ENCODE measurements around the gene ZFC3H1. TPM values are rescaled to one million over a fixed set of nuclear protein-coding genes. Genes with fewer than 3 reads are reported as not detected.
A peak's percentile ranks its signal among the peaks of the same experiment; 100 is the strongest.

ZFC3H1 gene
- total RNA-seq, 1 experiment from 2014 or later: 8.3 TPM

DNA sequence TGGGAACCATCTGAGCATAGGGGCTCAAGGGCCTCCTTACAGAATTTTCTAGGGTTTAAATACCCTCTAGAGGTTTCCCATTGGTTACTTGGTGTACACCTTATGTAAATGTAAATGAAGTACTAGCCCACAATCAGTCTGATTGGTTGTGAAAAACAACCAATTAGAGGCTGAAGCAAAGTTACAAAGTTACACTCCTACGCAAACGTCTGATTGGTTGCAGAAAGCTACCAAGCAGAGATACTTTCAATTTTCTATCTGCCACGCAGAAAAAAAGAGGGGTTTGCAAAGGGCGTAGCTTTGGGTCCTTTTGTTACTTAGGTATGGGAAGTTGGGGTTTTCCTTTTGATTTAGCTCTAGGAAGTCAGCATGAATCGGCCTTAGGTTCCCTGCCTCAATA, 20.4 kb upstream of the ZFC3H1 start:
- DNase-seq (ENCODE audit: low spot score): peak; percentile 59

DNA sequence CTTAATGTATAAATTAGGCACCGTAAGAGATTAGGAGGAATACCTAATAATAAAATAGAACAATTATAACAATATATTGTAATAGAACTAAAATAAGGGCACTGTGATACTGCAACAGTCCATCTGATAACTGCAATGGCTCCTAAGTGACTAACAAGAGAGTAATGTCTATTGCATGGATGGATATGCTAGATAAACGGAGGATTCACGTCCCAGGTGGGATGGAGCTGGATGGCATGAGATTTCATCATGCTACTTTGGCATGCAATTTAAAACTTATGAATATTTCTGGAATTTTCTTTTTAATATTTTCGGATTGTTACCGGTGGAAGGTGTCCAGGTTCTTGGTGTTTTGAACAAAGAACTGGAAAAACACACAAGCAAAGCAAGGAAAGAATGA, 20.0 kb upstream of the ZFC3H1 start:
- DNase-seq (ENCODE audit: low spot score): no peak

DNA sequence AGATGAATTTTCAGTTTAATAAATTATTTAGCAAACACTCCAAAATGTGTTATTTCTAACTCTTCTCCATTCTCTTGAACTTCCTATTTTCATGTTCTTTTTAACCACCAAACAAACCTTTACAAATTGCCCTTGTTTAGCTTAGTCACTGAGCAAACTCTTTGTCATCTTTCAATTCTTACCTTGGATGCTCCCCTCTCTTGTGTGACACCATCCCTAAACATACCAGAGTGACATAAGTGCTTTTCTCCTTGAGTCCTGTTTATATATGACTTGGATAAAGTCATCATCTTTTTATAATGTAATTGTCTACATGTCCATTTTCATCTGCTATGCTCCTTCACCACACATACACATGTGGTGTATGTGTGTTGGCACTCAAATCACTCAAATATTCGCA, 18.8 kb upstream of the ZFC3H1 start:
- no peak for DNase-seq (ENCODE audit: low spot score)

DNA sequence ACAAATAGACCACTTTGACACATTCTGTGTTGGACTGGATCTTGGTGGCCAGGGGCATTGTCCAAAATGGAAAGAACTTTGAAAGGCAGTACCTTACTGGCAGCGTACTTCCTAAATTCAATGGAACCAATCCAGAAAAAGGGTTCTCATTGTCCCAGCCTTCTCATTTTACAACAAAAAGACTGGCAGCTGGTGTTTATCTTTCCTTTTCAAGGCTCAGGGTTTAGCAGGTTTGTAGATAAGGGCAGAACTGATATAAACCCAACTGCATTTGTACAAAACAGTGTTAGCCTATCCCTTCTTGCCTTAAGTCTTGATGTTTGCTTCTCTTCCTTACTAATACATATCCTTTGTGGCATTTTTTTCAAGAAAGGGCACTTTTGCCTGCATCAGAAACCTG, 8.2 kb upstream of the ZFC3H1 start:
- DNase-seq (ENCODE audit: low spot score): no peak

DNA sequence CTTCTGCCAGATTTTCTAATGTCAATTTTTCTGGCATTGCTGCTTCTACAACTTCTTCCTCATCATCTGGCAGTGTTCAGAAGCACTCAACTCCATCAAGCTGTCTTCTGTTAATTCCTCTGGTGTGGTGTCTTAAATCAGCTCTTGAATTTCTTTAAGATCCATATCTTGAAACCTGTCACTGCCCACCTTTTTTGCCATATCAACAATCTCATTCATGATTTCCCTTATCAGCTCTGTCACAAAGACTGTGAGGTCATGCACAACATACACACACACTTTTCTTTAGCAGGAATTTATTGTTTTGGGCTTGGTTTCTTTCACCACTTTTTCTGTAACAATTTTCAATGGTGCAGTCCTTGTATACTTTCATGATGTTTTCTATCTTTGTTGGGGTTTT, 7.7 kb upstream of the ZFC3H1 start:
- no peak for DNase-seq (ENCODE audit: low spot score)

DNA sequence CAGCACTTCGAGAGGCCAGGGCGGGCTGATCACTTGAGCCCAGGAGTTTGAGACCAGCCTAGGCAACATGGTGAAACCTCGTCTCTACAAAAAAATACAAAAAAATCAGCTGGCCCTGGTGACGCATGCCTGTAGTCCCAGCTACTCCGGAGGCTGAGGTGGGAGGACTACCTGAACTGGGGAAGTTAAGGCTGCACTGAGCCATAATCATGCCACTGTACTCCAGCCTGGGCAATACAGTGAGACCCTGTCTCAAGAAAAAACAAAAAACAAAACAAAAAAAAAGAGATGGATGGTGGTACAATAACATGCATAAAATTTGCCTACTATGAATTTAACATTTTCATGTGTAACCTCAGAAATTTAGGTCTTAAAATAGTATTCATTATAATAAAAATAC, 2.6 kb upstream of the ZFC3H1 start:
- DNase-seq (ENCODE audit: low spot score): no peak

DNA sequence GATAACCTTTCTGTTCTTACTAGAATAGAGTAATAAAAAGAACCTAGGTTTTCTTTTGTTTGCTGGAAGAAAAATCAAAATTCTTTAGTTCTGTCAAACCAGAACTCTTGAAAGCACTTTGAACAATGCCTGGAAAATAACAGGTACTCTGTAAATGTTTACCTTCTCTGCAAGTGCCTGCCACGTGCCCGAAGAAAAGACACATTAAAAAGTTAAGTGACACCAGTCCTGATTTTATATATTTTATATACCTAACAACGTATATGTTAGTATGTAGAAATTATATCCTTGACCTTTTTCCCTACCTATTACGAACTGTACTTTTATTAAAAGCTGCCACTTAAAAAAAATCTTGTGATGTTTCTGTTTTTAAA, 1.4 kb upstream of the ZFC3H1 start:
- DNase-seq (ENCODE audit: low spot score): no peak

DNA sequence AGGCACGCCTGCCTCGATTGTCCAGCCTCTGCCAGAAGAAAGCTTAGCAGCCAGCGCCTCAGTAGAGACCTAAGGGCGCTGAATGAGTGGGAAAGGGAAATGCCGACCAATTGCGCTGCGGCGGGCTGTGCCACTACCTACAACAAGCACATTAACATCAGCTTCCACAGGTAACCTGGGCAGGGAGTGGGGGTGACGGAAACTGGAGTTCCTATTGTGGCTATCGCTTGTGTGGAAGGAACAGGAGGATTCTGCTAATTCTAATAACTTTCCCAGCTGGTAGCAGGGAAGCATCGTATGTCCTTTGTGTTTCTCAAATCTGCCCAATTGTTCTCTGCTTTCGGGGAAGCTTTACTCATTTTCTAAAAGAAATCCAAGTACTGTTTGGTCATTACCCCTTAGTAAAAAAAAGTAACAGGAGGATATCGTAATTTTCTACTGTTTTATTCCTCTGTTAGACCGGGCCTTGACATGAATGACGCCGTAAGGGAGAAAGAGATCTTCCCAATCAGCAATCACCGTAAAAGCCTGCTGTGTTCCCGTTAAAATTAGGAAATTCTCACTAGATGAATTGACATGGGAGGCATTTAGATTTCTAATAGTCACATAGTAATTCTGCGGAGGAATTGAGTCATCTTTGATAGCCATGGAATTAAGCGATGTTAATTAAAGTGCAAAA, 902 bp upstream of the ZFC3H1 start:
- no peak for DNase-seq (ENCODE audit: low spot score)

DNA sequence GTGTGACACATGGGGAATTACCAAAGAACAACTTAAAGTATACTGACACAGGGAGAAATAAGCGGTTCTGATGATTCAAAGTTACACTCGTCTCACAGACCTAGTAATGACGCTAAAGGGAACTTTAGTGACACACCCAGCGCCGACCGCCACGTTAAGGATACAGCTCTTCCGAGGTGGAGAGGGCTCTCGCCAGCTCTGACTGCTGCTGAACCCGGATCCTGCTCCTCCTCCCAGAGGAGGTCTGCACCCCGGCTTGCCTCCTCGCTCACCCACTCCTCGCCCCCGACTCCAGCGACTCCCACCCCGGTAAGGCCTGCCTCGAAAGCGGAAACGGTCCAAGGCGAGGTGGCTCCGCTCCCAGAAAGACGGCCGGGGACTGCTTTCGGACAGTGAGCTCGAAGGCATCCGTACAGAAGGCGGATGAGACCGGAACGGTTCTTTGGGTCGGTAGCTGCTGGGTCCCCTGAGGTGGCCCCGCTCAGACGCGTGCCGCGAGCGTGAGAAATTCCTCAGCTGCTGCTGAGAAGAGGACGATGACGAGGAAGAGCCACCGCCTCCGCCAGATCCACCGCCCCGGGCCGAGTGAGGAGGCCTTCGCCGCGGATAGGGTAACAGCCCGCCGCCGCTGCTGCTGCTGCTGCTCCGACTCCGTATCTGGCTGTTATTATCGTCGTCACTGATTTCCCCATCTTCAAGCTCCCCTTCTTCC, 643 bp downstream of the ZFC3H1 start:
- peak; percentile 49 for DNase-seq (ENCODE audit: low spot score)

DNA sequence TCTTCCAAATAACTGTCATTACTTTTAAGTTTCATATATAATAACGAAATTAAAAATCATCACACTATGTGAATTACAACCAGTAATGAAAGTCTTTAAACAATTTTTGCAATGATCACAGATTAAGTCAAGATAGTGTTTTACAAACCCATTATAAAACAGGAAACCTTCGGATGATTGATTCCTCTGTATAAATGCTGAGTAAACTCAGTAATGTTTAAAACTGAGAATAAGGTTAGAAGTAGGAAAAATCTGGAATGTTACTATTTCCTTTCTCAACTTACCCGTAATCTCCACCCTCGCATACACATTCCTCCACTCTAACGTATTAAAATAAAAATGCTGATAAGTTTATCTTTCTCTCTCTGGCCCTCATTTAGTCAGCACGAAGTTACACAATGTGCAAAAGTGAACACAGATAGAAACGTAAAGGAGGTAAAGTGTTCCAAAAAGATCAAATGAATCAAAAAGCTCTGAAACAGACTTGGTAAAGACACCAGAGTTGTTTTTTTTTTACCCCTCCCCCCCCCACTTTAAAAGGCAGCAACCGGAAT, 1.6 kb downstream of the ZFC3H1 start:
- no peak for DNase-seq (ENCODE audit: low spot score)

DNA sequence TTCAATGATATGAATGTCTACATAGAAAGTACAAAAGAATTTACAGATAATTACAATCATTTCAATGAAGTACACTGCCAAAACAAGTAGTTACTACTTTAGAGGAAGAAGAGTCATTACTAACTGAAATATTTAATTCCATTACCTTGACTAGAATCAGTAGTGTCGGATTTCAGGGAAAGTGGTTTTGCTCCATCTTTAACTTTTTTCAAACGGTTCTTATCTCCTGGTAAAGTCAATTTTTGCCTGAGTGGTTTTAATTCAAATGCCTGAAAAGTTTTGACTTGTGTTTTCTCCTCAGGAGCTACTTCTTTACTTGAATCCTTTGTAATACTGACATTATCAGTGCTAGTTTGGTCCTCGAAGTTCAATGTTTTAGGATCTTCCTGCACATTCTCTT, 6.9 kb downstream of the ZFC3H1 start:
- no peak for DNase-seq (ENCODE audit: low spot score)

DNA sequence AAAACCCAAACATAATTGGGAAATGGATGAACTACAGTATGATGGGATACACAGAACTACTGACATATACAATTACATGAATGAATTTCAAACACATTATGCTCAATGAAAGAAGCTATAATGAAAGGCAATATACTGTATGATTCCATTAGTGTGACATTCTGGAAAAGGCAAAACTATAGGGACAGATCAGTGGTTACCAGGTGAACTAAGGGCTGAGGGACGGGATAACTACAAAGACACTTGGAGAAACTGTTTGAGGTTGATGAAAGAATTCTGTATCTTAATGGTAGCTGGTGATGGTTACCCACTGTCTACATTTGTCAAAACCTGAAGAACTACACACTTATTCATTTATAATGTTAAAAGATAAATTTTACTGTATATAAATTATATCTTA, 7.7 kb downstream of the ZFC3H1 start:
- DNase-seq (ENCODE audit: low spot score): no peak

DNA sequence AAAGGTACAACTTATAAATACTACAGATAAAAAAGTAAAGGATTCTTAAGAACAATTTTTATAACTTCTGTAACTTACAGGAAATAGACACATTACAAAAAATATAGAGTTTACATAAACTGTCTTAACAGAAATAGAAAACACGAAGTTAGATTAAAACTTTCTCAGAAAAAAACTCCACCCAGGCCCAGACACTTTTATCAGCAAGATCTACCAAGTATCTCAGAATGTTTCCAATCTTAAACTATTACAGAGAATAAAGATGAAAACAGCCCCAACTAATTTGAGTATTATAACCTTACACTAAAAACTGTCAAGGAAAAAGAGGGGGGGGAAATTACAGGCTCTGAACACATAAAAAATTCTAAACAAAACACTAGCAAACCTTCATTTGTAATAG, 8.2 kb downstream of the ZFC3H1 start:
- DNase-seq (ENCODE audit: low spot score): no peak

DNA sequence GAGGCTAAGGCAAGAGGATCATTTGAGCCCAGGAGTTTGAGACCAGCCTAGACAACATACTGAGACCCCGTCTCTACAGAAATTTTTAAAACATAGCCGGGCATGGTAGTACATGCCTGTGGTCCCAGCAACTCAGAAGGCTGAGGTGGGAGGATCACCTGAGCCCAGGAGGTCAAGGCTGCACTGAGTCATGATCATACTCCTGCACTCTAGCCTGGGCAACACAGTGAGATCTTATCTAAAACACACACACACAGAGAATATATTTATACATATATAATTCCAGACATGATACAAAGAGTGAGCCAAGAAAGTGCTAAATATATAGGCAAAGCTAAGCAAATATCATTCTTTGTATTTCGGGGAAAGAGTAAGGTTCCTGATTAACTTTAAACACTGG, 9.4 kb downstream of the ZFC3H1 start:
- DNase-seq (ENCODE audit: low spot score): no peak

DNA sequence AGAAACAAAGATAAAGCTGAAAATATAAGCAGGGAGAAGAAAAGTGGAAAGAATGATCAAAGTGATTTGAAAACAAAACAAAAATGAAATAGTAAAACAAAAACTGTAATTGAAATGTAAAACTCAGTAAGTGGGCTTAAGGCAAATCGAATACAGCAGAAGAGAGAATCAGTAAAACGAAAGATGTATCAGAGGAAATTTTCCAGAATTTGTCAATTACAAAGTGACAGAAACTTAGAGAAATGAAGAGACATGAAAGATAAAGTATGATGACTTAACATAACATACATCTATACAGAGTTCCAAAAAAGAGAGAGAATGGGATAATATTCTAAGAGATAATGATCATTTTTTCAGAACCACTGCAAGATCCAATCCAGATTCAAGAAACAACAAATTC, 10.5 kb downstream of the ZFC3H1 start:
- DNase-seq (ENCODE audit: low spot score): no peak

DNA sequence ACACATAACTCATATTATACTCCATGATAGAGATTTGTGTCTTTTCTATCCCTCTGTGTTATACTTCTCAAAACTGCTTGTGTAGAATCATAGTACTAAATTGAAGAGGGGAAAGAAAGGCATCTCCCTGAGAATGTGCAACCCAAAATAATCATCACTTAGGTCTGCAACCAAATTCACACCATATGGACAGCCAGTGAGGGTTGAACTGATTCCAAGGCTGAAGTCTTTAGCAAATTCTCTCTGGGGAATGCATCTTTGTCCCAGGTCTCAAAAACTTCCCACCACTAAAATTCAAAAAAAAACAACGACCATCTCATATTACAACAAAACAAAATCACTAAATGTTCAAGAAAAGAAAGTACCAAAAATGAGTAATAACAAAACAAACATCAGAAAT, 11.0 kb downstream of the ZFC3H1 start:
- DNase-seq (ENCODE audit: low spot score): no peak

DNA sequence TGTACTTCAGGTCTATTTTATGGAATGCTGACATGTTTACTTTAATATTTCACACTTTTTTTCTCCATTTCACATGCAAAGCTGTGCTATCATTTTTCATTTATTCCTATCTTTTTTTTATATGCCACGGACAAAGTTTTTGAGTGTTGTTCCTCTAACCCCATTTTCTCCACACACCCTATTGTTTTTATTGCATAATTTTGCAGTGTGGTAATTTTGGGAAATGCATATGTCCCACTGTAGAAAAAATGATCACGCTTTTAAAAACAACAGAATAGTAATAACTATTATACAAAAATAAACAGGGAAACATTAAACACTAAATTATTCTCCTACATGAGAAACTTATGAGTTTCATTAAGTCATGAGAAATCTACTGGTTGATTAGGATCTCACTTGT, 14.2 kb downstream of the ZFC3H1 start:
- no peak for DNase-seq (ENCODE audit: low spot score)

DNA sequence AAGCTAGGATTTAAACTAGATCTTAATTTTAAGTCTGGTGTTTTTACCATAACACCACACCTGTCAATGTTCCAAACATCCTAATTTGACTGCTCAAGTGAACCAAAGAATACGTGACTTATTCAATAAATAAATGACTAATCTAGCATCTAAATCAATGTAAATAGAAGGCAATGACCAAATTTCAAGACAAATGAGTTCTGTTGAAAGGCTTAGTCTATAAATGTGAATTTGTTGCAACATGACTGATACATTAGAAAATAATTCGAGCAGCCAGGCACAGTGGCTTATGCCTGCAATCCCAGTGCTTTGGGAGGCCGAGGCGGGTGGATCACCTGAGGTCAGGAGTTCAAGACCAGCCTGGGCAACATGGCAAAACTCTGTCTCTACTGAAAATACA, 15.1 kb downstream of the ZFC3H1 start:
- no peak for DNase-seq (ENCODE audit: low spot score)

DNA sequence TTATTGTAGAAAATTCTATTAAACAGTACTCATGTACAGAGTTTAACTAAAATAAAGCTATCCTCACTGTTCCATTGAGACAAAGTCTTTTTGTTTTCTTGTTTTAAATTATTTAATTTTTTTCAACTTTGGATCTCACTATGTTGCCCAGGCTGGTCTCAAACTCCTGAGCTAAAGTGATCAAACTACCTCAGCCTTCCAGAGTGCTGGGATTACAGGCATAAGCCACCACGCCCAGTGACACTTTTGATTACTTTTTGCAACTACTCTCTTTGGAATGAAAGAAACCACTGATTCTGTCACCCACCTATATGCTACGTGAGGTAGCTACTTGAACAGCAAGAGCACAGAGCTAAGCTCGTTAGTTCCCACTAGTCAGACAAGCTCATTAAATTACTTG, 17.1 kb downstream of the ZFC3H1 start:
- DNase-seq (ENCODE audit: low spot score): no peak

DNA sequence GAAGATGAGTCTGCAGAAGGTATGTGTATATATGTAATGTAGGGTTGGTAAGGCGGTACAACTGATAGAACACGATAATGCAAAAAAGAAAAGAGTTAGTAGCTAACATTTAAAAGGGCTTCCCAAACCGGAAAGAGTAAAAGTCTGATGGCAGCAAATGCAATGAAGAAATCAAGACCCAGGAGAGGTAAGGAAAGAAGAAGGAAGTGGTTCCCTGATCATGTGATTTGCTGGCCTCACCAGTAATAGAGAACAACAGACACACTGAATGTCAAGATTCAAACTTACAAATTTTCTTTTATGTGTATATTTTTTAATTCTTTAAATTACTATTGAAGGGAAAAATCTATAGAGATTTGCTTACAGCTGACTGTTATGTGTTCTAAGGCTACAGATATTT, 18.4 kb downstream of the ZFC3H1 start:
- no peak for DNase-seq (ENCODE audit: low spot score)

DNA sequence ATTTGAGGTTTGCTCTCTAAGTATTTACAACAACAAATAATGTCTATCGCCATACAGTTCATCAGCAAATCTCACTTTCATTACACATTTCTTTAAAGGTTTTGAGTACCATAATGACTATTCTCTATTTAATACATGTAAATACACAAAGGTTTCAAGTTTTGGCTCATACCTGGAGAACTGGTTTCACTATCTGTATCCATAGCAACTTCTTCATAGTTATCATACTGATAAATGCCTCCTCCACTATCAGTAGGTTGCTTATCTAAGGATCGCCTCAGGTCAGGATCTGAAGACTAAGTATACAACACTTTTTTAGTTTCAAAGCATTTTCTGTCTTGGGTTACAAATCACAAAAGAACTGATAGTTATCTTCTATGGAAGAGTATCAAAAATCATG, 21.4 kb downstream of the ZFC3H1 start:
- DNase-seq (ENCODE audit: low spot score): no peak

DNA sequence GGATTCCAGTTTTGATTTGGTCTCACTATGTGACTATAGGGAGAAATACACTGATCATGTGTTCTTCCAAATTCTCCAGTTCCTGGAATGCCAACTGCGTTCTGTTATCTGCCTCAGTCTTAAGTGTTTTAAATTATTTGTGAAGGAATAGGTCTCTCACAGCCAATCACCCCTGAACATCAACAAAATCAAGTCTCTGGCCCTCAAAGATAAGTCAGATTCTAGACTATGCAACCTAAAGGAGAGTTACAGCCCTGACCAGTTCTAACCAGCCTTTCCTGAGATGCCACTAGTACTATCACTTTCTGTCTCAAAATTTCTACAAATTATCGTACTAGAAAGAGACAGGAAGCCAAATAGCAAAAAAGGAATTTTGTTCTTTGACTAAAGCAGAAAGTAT, 22.3 kb downstream of the ZFC3H1 start:
- DNase-seq (ENCODE audit: low spot score): no peak

DNA sequence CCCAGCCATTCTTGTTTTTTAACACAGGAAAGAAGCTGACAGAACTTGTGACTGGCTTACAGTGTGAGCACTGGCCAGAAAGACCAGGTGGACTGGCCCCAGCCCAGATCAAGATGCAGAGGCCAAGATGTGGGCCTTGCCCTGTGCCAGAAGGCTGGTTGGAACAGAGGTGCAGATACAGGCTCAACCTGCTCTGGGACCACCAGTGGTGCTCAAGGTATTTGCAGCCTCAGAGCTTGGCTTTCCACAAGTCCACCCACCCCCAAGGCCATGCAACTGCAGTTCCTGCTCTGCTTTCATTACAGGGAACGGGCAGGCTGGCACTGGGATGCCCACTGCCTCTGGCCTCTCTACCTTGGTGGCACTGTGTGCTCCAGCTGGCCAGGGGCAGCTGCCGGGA, 23.3 kb downstream of the ZFC3H1 start:
- no peak for DNase-seq (ENCODE audit: low spot score)

DNA sequence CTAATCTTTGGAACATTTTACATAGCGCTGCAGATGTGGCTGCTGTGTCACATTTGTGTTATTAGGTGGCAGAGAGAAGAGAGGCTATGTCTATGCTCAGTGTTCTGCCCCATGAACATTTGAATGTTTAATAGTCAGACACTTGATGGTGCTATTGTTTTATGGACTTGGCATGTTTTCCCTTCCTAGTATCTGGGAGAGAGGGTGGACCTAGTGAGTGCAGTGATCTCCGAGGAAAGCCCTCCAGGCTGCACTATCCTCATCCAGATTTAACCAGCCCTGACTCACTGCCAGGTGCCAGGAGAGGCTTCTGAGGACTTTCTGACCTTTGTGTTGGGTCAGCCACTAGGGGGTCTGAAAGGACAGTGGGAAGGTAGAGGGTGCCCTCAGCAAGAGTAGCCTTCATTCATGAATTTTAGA, 24.3 kb downstream of the ZFC3H1 start:
- peak; percentile 10 for DNase-seq (ENCODE audit: low spot score)

Measured in A172 (cell line).